HG02981 (cell line): ENCODE data around the gene ARHGEF6.
"Not testable (repeated sequence)": the region's sequence is repeated elsewhere in the genome, so short reads cannot be mapped to it uniquely, and the experiment has no call there.

ENCODE experiments used
- ATAC-seq: cut with Tn5 transposase; IDR thresholded peaks from one replicate; pipeline ENCODE4 v1.9.1; 2021; ENCODE audit warnings: mild to moderate bottlenecking, moderate library complexity; ENCODE audit not compliant: unreplicated experiment

Gene ARHGEF6

GRCh38 chrX:136780763-136781162 is at the start of gene ARHGEF6:
Gene ARHGEF6 (minus strand): TSS chrX:136780932. CDS start chrX:136780882, 50 bp downstream.
- no peak for ATAC-seq

DNA sequence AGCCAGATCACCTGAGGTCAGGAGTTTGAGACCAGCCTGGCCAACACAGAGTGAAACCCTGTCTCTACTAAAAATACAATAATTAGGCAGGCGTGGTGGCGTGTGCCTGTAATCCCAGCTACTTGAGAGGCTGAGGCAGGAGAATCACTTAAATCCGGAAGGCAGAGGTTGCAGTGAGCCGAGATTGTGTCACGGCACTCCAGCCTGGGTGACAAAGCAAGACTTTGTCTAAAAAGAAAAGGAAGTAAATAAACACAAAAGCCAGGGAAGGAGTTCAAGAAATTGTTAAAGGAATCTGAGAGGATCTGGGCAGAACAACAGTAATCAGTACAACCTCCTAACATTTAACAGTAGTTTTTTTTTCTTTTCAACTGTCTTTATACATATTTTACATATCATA is 48.7 kb upstream of the ARHGEF6 start:
- ATAC-seq: no peak

DNA sequence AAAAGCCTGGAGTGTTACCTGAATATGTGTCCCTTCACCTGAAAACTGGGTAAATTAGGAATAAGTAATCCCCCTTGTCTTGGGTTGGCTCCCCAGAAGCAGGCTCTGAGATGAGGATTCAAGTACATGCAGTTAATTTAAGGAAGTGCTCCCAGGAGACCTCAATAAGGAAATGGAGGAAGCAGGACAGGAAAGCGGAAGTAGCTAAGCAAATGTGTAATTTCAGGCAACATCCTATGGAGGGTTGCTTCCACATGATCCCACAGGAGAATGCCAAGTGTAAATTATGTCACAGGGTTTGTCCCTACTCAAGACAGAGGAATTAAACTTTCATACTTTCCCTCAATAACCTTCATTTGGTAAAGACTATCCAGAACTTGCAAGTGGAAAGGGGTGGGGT is 48.1 kb upstream of the ARHGEF6 start:
- no peak for ATAC-seq

DNA sequence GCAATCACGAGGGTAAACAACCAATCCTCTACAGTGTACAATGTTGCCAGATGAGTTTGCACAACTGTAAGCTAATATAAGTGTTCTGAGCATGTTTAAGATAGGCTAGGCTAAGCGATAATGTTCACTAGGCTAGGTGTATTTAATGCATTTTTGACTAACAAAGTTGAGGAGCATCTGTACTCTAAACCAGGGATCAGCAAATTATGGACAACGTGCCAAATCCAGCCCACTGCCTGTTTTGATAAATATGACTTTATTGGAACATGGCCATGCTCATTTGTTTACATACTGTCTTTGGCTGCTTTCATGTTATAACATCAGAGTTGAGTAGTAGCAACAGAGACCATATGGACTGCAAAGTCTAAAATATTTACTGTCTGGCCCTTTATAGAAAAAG is 46.3 kb upstream of the ARHGEF6 start:
- no peak for ATAC-seq

- no peak for ATAC-seq
Measured at GRCh38 chrX:136825771-136826170, 45.0 kb upstream of the ARHGEF6 start.

DNA sequence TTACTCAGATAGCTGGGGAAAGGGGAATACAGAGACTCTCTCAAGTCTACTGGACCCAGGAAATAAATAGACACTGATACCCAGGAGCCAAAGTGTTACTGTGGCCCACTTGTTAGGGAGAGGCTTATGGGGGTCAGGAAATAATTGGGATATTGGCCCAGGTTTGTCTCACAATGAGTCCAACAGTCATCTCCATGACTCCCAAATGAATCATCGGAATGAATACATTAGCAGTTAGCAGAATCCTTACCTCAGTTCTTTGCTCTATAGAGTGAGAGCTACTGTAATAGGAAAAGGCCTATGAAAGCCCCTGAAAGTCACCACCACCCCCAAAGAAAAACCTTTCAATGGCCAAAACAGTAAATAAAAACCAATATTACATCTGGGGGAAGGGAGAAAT is 42.4 kb upstream of the ARHGEF6 start:
- no peak for ATAC-seq

DNA sequence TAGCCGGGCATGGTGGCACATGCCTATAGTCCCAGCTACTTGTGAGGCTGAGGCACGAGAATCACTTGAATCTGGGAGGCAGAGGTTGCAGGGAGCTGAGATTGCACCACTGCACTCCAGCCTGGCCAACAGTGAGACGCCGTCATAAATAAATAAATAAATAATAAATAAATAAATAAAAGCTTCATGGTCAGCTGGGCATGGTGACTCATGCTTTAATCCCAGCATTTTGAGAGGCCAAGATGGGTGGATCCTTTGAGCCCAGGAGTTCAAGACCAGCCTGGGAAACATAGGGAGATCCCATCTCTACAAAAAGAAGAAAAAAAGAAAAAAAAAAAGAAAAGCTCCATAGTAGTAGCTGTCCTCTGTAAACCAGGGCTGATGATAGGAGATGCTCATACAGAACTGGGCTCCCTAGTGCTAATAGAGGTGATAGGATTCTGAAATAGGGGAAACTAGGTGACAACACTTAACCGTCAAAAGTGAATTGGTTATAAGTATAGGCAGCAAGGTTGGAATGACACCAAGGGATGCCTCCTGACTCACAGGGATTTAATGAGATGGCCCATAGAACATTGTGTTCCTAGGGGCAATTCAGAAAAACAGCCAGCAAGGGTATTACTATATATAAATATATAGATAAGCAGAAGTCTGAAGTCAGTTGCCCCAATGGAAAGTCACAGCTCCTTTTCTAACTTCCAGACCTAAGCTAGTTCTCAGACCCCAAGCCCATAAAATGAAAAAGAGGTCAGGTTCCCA is 41.8 kb upstream of the ARHGEF6 start:
- ATAC-seq: no peak

- ATAC-seq: not testable (repeated sequence)
Measured at GRCh38 chrX:136819756-136820155, 39.0 kb upstream of the ARHGEF6 start.

GRCh38 chrX:136819031-136819703 is 38.4 kb upstream of the ARHGEF6 start:
- no peak for ATAC-seq

- ATAC-seq: no peak
Measured at GRCh38 chrX:136816975-136817374, 36.2 kb upstream of the ARHGEF6 start.

- ATAC-seq: no peak
Measured at GRCh38 chrX:136814847-136815750, 34.4 kb upstream of the ARHGEF6 start.

GRCh38 chrX:136812286-136812685 is 31.6 kb upstream of the ARHGEF6 start:
- no peak for ATAC-seq

- ATAC-seq: no peak
Measured at GRCh38 chrX:136810493-136810892, 29.8 kb upstream of the ARHGEF6 start.

DNA sequence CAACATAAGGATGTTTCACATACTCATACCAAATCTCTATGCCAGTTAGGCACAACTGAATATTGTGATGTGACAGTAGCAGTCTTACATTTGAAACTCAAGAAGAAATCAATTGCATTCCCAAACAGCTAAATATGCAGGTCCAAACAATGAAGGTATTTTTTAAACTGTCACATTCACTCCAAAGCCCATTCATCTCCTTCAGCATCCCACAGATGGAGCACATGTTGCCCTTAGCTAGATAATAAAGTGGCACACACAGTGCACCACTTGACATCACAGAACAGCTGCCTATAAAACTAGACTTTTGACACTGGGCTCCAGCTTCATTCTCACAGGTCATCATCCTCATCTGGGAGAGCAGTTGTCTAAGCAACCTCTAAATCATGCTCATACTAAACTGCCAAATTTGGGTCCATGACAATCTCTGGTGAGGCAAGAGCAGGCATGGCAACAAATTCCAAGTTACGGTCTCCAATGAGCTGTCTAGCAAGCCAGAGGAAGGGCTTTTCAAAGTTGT is 26.2 kb upstream of the ARHGEF6 start:
- ATAC-seq: no peak

DNA sequence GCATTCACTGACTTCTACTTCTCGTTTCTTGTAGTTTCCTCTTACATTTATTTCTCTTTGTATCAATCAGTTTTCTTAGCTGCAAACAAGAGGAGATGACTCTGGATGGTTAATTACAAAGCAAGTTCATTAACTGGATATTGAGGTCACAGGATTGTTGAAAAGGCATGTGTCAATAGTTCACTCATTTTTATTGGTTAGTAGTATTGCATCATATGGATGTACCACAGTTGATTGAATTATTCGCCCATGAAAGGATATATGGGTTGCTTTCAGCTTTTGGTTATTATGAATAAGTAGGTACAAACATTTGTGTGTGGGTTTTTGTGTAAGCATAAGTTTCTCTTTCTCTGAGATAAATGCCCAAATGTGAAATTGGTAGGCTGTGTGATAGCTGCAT is 21.8 kb upstream of the ARHGEF6 start:
- no peak for ATAC-seq

GRCh38 chrX:136797787-136798186 is 17.1 kb upstream of the ARHGEF6 start:
- ATAC-seq: no peak

GRCh38 chrX:136795132-136795531 is 14.4 kb upstream of the ARHGEF6 start:
- not testable (repeated sequence) for ATAC-seq

DNA sequence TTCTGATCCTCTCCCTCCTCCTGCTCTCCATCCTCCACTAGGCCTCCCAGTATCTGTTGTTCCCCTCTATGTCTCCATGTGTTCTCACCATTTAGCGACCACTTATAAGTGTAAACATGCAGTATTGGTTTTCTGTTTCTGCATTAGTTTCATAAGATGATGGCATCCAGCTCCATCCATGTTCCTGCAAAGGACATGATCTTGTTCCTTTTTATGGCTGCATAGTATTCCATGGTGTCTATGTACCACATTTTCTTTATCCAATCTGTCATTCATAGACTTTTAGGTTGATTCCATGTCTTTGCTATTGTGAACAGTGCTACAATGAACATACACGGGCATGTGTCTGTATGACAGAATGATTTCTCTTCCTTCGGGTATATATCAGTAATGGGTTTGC is 13.9 kb upstream of the ARHGEF6 start:
- ATAC-seq: not testable (repeated sequence)

GRCh38 chrX:136794080-136794479 is 13.3 kb upstream of the ARHGEF6 start:
- no peak for ATAC-seq

DNA sequence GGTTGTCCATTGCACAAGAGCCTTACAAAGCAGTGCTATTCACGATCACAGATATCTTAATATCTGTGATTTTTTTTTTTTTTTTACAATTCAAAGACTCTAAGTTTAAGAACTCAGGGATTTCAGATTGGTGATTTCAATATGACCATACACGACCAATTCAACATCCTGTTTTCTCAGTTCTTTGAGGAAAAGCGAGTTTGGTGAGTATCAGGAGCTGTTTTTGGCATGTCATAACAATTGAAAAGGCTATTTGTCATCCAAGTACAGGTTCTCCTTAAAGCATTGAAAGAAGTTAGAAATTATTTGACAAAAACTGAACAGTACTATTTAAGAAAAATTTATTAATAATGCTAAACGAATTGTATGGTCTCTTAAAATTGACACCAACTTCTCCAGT is 9.1 kb upstream of the ARHGEF6 start:
- no peak for ATAC-seq

DNA sequence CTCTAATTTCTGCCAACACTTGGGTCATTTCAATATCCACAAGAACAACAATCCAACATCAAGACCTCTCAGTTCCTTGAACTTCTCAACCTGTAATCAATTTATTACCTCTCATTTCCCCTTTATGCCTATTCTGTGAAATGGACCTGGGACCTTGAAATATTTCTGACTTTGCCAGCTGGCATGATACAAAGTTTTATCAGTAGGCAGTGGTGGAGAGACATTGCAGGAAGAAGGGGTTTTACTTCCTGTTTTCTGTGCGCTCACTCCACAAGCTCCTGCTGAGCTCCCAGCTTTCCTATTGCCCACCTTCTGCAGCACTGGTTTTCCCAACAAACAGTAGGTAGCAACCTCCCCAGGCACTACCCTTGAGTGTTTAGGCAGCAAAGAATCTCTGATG is 3.5 kb upstream of the ARHGEF6 start:
- ATAC-seq: no peak
